ENCODE measurements around the gene SLC26A3.

SLC26A3 gene

DNA sequence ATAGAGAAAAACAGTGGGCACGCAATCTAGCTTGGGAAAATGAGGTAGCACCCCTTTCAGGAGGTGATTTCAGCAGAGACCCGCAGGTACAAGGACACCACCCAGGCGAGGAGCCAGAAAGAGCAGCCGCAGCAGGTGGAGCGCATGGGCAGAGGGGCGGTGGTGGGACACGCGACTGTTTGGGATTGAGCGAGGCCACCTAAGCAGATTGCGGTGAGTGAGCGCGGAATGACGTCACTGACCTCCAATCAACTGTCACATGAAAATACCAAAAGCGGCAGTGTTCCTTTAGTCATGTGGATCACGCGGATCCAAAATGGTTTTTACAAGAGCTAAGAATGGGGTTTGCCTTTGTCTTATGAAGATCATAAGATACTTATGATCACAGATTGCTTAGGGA, 40.2 kb upstream of the SLC26A3 start:
- ChIA-PET POLR2A (no interaction called here), CTCF (no interaction called here)

DNA sequence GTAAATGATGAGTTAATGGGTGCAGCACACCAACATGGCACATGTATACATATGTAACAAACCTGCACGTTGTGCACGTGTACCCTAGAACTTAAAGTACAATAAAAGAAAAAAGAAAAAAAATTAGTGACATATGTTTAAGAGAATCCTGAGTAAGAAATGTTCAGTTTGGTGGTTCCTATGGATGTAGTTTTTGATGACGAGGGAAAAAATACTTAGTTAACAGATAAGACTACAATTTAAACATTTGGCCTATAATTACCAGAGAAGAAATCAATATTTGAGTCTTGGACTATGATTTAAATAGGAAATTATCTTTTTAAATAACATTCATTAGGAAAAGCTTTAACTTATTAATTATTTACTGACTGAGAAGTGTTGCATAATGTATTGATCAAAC, 39.2 kb upstream of the SLC26A3 start:
- DNase-seq (ENCODE audit: extremely low spot score), result no peak
- no peak for TF ChIP-seq CTCF (IDR thresholded peaks at IDR 0.05; ENCODE audit: control extremely low read depth, extremely low read depth, low read depth, missing control alignments)

More for the DNA sequence above, 40.2 kb upstream of the SLC26A3 start:
- TF ChIP-seq CTCF (IDR thresholded peaks at IDR 0.05; ENCODE audit: control extremely low read depth, extremely low read depth, low read depth, missing control alignments), result no peak
- DNase-seq (ENCODE audit: extremely low spot score), result no peak

GRCh38 chr7:107838816-107839565, 36.0 kb upstream of the SLC26A3 start:
- CTCF ChIA-PET, result interaction anchor here (1.2 to 1.8 kb wide), 2 partner anchors 33 to 36 kb away, joined by 3 to 10 read pairs; no protein-coding TSS in a partner anchor
- DNase-seq (ENCODE audit: extremely low spot score), result no peak
- POLR2A ChIA-PET, result no interaction called here
- no peak for TF ChIP-seq CTCF (IDR thresholded peaks at IDR 0.05; ENCODE audit: control extremely low read depth, extremely low read depth, low read depth, missing control alignments)

More for the DNA sequence above, 39.2 kb upstream of the SLC26A3 start:
- ChIA-PET POLR2A (no interaction called here), CTCF (no interaction called here)

DNA sequence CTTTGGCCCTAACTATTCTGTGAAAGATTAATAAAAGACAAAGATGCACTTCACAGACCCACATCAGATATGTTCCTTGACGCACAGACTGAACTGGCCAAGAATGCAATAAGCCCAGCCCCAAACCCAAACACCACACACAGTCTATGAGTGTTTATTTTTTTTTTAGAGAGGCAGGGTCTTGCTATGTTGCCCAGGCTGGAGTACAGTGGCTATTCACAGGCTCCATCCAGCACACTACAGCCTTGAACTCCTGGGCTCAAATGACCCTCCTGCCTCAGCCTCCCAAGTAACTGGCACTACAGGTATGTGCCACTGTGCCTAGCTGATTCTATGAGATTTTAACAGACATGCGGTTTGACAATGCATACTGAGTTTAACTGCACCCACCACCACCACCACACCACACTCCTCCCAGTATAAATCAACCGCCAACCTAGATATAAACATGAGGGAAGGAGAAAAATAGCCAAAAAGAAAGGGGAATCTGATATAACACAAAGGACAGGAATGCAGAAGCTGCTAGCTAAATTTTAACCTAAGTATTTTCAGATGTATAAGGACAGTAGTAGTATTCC, 35.1 kb upstream of the SLC26A3 start:
- DNase-seq (ENCODE audit: extremely low spot score), result no peak
- no peak for TF ChIP-seq CTCF (IDR thresholded peaks at IDR 0.05; ENCODE audit: control extremely low read depth, extremely low read depth, low read depth, missing control alignments)
- ChIA-PET CTCF (interaction anchor here (1.8 kb wide), 1 partner anchor 37 kb away, joined by 10 read pairs; no protein-coding TSS in a partner anchor), POLR2A (no interaction called here)

DNA sequence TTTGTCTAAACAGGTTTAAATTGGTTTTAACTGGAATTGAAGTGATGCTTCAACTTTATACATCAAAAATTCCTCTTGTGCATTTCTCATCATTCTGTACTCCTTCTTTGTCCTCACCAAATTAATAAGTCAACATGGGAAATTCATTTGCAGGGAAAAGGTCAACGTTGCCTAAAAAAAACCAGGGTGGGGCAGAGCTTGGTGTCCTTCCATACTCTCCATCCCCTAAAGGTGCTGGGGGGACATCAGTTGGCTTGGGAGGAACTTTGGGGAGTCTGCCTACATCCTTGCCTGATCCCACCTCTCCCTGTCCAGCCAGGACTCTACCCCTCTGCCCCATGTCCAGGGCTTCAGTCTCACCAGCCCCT, 34.1 kb upstream of the SLC26A3 start:
- DNase-seq (ENCODE audit: extremely low spot score), result no peak
- TF ChIP-seq CTCF (IDR thresholded peaks at IDR 0.05; ENCODE audit: control extremely low read depth, extremely low read depth, low read depth, missing control alignments), result no peak
- ChIA-PET POLR2A (no interaction called here), CTCF (no interaction called here)

- ChIA-PET POLR2A (no interaction called here), CTCF (no interaction called here)
- DNase-seq (ENCODE audit: extremely low spot score), result no peak
- TF ChIP-seq CTCF (IDR thresholded peaks at IDR 0.05; ENCODE audit: control extremely low read depth, extremely low read depth, low read depth, missing control alignments), result no peak
Measured at GRCh38 chr7:107836237-107837144, 33.5 kb upstream of the SLC26A3 start.

Data from GM10248 (cell line).